ENCODE measurements around the gene DYNLRB1.

DYNLRB1 gene

DNA sequence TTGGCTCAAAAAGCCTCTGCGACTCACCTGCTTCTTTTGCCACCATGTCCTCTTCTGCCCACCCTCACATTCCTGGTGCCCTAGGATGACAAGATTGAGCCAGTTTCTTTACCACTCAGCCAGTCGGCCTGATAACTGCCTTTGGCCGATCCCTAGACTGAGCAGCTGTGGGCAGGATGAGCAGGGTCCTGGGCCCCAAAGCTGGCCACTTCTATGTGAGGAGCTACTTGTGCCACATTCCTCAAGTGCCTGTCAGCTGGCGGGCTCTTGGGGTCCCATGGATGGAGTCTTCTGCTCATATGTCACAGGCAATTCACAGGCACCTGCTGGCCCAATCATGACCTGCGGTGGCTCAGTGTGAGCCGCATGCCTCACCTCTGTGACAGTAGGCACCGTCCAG, 16.5 kb downstream of the DYNLRB1 start:
- DNase-seq (ENCODE audit: low read depth in 1 of 2, low spot score in 1 of 2), result no peak

DNA sequence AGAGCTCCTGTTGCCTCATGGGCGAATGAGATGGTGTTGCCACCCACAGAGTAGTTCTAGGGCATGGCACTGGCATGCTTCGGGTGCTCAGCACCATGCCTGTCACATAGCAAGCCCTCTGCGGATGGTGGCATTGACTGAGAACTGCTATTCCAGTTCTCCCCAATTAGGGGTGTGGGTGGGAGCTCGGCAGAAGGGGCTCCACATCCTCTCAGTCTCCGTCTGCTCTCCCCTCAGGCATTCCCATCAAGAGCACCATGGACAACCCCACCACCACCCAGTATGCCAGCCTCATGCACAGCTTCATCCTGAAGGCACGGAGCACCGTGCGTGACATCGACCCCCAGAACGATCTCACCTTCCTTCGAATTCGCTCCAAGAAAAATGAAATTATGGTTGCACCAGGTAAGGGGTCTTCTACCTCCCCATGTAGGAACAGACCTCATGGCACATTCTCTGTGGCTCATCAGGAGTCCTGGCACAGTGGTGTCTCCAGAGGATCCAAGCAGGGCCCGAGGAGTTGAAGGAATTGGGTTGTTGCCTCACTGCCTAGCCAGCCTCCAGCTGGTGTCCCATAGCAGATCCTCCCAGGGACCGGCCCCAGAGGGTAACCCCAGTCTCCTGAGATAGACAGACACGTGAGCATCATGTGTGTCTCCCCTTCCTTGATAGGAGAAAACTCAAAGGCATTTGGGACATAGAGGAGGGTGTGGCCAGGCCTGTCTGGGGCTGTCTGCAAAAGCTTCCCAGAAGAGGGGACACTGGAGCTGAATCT, 18.4 kb downstream of the DYNLRB1 start:
- DNase-seq (ENCODE audit: low read depth in 1 of 2, low spot score in 1 of 2), result no peak

DNA sequence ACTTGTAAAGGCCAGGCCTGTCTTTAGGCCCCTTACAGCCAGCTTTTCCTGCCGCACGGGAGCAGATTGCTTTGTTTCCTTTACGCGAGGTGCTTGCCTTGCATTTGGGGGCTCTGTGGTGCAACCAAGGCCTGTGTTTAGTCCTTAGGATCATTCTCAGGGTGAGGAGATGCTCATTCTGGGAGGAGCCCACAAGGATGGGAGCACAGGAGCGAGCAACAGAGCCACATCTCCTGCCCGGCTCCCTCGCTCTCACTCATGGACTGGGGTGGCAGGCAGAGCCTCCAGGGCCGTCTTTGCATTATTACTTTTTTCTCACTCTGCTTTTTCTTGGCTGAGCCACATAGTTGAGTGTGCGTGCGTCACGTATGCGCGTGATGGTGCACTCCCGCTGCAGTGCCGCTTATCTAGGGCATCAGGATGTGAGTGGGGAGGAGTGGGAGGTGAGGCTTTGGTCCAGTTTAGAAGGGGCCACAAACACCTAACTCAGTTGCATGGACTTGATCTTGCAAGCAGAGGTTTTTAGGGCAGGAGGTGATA, 19.1 kb downstream of the DYNLRB1 start:
- no peak for DNase-seq (ENCODE audit: low read depth in 1 of 2, low spot score in 1 of 2)

DNA sequence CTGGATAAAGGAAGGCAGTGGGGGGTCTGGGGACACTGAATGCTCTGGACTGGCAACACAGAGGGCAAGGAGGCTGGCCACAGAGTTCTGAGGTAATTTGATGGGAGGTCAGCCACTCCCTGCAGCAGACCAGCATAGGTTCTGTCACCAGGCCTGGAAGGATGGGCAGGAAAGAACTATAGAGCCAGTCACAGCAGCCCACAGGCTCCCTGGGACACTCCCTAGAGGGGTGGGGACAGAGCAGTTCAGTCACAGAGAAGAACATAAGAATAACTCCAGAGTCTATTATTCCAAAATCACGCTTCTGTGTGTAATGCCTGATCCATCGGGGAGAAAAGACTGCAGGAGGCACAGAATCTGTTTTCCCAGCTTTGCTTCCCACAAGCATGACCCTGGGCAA, 19.6 kb downstream of the DYNLRB1 start:
- no peak for DNase-seq (ENCODE audit: low read depth in 1 of 2, low spot score in 1 of 2)

DNA sequence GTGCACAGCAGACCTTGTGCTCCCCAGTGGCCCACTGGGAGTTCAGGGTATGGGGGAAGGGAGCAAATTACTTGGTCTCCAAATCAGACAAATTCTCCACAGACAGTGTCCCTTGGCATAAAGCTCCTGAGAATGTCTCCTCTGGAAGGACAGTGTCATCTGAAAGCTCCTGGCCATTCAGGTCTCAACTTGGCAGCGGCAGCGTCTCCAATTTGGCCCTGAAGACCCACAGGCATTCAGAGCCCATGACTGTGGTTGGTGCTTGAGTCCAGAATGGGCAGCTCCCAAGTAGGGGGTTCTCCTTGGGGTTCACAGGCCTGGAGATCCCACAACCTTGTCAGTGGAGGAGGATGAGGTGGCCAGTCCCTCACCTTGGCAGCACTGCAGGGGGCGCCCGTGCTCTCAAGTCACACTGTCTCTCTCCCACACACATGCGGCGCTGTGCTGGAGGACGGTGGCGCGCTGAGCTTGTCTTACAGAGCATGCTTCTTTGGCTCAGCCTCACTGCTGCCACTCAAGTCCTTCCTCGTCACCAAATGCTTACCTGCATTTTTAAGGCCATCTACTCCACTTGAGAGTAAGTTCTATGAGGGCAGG, 20.7 kb downstream of the DYNLRB1 start:
- DNase-seq (ENCODE audit: low read depth in 1 of 2, low spot score in 1 of 2), result peak in 1 of 2 donors; percentile 25

DNA sequence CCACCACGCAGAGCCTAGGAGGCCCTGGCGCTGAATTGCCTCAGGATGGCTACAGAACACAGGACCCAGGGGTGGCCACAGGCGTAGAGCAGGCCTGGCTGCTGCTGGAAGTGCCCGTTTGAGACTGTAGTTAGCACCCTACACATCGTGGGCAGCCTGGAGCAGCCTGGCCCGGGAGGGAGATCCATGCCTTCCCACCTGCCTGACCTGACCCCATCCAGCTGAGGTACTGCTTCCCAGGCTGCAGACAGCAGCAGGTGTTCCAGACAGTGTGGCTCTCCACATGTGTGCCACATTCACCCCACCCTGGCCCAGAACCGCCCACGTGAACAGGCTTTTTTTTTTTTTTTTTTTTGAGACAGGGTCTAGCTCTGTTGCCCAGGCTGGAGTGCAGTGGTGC, 21.4 kb downstream of the DYNLRB1 start:
- no peak for DNase-seq (ENCODE audit: low read depth in 1 of 2, low spot score in 1 of 2)

DNA sequence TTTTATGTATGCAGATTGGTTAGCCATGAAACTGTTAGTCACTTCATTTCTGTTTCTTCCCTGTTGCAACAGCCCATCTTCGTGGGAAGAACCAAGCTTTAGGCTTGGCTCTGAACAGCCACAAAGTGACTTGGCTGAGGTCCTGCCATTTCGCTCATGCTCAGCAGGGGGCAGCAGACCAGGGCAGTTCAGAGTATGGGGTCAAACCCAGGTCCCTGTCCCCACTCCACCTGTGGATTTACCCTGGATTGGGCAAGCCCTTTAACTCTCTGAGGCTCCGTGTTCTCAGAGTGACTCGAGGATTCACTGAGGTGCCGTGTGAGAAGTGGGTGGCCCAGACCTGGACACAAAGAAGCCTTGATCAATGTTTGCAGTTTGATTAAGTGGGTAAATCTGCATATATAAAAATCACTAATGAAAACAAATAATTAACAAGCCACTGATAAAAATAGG, 22.5 kb downstream of the DYNLRB1 start:
- peak; percentile 28 to 51 for DNase-seq (ENCODE audit: low read depth in 1 of 2, low spot score in 1 of 2)

DNA sequence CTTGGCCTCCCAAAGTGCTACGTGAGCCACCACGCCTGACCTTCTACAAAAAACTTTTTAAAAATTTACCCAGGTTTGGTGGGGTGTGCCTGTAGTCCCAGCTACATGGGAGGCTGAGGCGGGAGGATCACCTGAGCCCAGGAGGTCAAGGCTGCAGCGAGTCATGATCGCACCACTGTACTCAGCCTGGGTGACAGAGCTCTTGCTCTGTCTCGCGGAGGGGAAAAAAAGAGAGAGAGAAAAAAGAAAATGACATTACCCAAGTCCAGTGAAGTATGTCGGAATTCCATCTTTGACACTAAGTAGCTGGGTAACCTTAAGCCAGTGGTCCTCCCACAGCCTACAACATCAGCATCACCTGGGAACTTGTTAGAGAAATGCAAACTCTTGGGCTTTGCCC, 23.5 kb downstream of the DYNLRB1 start:
- no peak for DNase-seq (ENCODE audit: low read depth in 1 of 2, low spot score in 1 of 2)

DNA sequence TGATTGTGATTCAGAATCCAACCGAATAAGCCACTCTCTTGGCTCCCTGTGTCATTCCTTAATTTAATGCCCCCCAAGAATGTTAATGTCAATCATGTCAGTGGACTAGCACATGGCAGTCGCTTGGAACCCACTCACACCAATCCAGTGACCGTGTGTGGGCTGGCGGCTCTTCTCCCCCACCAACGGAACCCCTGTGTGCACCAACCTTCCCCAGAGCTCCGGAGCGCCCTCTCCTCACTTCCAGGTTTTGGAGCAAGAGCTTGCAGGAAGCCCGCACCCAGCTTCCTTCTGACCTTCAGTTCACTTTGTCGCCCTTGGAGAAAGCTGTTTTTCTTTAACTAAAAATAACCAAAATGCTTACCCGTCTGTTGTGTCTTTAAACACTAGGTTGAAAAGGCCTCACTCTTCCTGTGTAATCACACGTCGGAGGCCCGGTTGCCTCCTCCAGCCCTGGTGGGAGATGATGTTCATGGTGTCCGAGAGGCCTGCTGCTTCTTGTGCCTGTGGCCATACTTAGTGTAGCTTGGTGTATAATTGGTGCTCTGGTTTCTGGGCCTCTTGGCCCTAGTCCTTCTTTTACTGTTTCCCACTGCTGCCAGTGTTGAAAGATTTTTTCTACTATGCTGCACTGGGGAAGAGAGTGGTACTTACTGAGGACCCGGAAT, 24.5 kb downstream of the DYNLRB1 start:
- no peak for DNase-seq (ENCODE audit: low read depth in 1 of 2, low spot score in 1 of 2)

DNA sequence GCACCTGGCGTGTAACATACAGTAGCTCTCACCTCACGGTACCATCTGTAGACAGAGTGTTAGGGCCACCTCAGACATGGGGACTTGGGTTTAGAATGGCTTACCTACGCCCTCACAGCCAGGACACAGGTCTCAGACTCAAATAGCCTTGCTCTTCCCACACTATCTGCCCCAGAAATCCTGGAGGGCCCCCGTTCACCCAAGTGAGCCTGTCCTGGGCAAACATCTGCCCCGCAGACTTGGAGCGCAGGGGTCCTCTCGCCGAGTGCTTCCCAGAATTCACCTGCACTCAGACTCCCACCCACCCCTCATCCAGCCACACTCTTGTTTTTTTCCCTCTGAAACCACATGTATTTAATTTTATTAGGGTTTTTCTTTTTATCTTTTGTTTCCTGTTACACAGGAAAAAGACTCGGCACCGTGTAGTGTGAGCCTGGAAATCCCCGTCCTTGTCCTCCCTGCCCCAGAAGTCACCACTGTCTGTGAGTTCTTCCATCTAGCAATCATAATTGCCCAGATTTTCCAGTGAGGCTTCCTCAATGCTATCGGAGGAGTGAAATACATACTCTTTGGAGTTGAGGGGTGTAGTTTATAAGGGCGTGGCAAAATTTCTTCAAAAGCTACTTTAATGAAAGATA, 25.2 kb downstream of the DYNLRB1 start:
- no peak for DNase-seq (ENCODE audit: low read depth in 1 of 2, low spot score in 1 of 2)

DNA sequence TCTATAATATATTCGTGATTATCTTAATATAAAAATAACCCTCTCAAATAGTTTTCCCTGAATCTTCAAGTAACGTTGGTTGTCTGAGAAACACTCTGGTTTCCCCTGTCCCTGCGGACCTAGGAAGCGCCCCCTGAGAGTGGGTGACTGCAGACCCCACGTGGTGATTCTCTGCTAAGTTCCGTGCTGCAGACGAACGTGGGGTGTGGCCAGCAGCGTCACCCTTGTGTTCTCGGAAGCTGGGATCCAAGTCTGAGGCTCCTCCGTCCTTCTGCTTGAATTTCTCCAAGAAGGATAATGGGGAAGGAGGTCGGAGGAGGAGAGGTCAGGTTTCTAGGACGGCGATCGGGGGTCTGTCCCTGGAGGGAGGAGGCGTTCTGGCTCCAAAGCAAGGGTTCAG, 25.7 kb downstream of the DYNLRB1 start:
- no peak for DNase-seq (ENCODE audit: low read depth in 1 of 2, low spot score in 1 of 2)

DNA sequence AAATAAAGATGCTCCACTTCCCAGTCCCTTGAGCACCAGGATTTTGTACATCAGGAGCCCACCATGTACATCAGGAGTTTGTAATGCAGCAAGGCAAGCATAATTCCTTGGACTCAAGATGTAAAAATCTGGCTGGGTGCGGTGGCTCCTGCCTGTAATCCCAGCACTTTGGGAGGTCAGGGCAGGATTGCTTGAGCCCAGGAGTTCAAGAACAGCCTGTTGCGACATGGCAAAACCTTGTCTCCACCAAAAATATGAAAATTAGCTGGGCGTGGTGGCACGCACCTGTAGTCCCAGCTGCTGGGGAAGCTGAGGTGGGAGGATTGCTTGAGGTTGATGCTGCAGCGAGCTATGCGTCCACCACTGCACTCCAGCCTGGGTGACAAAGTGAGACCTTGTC, 26.2 kb downstream of the DYNLRB1 start:
- DNase-seq (ENCODE audit: low read depth in 1 of 2, low spot score in 1 of 2), result no peak

DNA sequence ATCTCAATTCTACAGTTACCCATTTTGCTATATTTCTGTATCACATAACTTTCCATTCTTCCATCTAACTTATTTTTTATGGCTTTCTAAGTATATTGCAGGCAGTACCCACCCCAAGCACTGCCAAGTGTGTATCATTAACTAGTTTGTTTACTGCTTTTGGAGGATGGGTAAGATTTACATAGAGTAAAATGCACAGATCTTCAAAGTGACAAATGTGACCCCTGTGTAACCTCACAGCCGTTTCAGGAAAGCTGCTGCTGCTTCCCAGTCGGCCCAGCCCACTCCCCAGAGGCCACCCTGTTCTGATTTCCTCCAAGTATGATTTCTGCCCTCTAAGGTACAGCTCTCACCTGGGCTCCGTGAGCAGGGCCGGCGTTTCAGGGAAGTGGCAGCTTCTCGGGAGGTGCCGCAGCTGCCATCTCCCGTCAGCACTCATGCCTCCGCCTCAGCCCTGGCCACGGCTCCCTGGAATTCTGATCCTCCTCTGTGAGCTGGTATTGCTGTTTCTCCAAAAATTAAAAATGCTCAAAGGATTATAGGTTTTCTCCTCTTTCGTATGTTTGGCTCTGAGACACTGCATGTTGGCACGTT, 27.3 kb downstream of the DYNLRB1 start:
- no peak for DNase-seq (ENCODE audit: low read depth in 1 of 2, low spot score in 1 of 2)

DNA sequence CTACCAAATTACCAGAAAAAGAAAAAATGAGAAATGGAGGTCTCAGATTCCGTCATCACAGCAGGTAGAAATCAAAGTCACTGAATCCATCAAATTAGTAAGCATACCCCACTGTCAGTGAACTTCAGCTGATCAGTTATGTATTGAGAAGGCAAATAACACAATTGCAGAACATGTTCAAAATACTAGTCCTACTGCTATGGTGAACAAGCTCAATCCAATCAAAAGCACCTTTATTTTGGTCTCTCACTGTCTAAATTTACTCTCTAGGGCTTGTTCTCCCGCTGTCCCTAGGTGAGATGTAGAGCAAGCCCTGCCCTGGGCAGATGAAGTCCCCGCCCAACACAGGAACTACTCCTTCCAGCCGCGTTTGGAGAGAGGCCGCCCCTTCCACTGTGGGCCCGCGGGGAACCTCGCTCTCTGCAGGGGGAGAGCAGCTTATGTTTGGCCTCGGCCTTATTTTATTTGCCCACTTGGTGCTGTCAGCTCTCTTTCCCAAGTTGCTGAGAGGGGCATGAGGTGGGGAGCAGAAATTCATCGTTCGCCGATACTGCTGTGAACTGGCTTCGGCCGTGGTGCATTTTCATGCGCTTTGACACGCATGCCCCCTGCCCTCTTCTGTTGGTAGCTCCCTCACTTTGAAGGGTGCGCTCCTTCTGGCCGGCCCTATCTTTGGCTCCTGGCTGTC, 28.0 kb downstream of the DYNLRB1 start:
- DNase-seq (ENCODE audit: low read depth in 1 of 2, low spot score in 1 of 2), result no peak

DNA sequence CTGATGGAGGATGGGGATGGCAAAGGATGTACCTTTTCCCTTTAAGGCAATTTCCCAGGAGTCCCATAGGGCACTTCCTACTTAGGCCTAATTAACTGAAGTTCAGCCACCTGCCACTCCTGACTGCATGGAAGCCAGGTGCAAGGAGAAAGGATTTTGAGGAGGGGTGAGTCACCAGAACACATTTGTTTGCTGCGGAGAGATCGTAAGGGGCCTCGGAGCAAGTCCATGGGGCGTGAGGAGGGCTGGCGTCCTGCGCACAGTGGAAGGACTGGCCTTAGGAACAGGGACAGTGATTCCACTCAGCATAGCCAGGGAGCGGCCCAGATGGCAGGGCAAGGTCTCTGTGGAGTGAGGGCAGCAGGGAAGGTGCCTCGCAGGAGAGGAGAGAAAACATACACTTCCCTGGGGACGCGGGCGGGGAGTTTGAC, 30.5 kb downstream of the DYNLRB1 start:
- DNase-seq (ENCODE audit: low read depth in 1 of 2, low spot score in 1 of 2), result no peak

DNA sequence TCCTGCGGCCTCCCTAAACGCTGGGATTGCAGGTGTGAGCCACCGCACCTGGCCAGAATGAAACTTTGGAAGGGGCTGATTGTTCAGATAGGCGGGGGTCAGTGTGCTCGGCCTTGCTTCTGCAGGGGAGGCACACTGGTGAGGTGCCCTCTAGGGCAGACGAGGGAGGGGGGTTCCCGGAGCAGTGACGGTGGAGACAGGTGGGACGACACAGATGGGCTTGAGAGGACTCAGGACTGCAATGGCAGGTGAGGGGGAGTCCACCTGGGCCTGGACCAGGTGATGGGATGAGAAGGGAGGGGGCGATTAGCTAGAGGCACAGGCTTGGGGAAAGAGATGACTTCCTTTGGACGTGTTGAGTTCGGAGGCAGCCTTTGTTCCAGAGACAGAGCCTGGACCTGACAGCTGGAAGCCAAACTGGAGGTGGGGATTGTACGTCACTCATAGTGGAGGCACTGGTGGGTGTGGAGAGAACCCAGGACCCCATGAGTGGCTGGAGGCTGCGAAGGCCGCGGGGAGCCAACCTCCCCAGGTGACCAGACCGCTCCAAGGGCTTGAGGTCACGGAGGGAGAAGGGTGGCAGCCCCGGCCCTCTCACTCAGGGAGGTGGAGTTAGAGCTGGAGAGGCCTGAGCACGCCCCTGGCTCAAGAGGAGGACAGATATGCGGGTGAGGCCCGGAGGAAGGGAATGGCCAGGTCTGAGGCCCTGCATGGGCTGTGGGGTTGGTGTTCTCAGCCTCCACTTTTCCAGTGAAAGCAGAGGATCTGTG, 31.8 kb downstream of the DYNLRB1 start:
- no peak for DNase-seq (ENCODE audit: low read depth in 1 of 2, low spot score in 1 of 2)

DNA sequence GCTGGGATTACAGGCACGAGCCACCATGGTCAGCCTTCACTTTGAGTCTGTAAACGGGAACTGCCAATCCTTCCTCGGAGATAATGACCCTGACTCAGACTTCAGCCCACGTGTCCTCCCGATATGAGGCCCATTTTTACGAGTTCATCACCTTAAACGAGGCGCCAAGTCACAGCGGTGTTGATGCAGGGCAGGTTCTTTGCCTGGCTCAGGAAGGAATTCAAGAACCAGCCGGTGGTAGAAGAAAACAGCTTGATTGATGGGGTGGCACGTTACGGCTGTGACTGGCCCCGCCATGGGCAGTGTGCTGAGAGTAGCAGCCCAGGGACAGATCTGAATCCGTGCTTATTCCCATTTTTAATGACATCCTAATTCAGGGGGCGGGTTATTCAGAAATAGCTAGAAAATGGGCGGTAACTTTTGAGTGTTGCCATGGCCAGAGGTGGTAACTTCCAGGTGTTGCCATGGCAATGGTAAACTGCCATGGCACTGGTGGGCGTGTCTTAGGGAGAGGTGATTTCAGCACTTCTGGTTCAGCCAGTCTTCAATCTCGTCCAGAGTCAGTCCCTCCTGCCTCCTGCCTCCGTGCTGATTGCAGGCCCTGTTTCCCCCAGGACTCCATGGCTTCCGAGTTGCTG, 33.2 kb downstream of the DYNLRB1 start:
- DNase-seq (ENCODE audit: low read depth in 1 of 2, low spot score in 1 of 2), result no peak

DNA sequence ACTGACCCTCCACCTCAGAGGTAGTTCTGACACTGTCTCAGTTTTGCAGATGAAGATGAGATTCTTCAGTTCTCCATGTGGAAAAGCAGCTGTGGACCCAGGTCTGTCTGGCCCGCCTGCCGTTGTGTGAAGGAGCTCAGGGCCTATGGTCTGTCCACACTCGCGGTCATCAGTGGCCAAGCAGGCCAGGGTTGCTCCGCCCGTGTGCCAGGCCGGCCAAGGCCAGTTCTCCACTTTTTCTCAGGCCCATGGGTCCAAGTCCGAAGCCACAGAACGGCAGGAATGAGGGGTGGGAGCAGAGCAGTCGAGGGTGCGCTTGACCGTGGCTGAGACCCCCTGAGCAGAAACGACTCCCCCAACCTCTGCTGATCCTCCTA, 33.7 kb downstream of the DYNLRB1 start:
- no peak for DNase-seq (ENCODE audit: low read depth in 1 of 2, low spot score in 1 of 2)

DNA sequence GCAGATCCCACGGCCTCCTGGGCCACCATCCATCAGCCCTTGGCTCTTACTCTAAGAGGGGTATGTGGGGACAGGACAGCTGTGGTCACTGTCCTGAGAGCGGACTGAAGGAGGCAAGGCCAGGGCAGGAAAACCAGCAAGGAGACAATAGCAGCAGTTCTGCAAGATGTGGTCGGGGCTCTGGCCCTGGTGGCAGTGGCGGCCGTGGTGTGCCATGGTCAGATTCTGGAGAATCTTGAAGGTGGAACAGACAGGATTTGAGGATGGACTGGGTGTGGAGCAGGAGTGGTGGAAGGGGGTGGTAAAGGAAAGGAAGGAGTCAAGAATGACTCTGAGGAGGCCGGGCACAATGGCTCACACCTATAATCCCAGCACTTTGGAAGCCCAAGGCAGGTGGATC, 36.3 kb downstream of the DYNLRB1 start:
- DNase-seq (ENCODE audit: low read depth in 1 of 2, low spot score in 1 of 2), result no peak

All from activated CD4-positive, alpha-beta T cell treated with anti-CD3 and anti-CD28 coated beads, Interleukin-2, amount 50 U/mL, for 24 hours (primary cell).